GM12864 (cell line): ENCODE measurements around the gene CHD1L.
"Not testable (repeated sequence)": the region's sequence is repeated elsewhere in the genome, so short reads cannot be mapped to it uniquely, and the experiment has no call there.

Experiments used
- DNase-seq: peaks from one replicate; pipeline ENCODE4 v3.0.0-alpha.2; 2011; ENCODE audit warnings: low read depth
- H3K4me3 ChIP-seq: 2 replicates; pipeline ENCODE4 v1.5.1; 2011; ENCODE audit warnings: mild to moderate bottlenecking, low read depth, low read length, control low read depth
- TF ChIP-seq, protein P1 (sequence below): IDR thresholded peaks from 2 replicates; pipeline ENCODE4 v1.5.1; 2011; ENCODE audit warnings: low read depth, mild to moderate bottlenecking, moderate library complexity, low read length, control low read depth, inconsistent platforms; ENCODE audit errors: missing control alignments

CHD1L gene

DNA sequence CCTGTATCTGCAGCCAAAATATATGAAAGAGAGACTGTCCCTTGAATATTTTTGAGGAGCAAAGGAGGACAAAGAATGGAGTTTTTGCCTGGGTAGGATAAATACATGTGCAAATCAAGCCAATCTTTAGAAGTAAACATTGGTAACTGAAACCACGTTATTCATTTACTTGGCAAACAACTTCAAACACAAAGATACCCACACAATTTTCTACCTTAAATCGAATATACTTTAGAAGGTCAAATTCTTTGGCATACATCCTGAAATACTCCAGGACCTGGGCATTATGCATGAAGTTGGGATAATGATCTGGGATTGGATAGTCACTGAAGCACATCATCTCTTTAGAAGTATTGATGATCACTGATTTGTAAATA is 27.0 kb upstream of the CHD1L start:
- TF ChIP-seq, protein P1, sequence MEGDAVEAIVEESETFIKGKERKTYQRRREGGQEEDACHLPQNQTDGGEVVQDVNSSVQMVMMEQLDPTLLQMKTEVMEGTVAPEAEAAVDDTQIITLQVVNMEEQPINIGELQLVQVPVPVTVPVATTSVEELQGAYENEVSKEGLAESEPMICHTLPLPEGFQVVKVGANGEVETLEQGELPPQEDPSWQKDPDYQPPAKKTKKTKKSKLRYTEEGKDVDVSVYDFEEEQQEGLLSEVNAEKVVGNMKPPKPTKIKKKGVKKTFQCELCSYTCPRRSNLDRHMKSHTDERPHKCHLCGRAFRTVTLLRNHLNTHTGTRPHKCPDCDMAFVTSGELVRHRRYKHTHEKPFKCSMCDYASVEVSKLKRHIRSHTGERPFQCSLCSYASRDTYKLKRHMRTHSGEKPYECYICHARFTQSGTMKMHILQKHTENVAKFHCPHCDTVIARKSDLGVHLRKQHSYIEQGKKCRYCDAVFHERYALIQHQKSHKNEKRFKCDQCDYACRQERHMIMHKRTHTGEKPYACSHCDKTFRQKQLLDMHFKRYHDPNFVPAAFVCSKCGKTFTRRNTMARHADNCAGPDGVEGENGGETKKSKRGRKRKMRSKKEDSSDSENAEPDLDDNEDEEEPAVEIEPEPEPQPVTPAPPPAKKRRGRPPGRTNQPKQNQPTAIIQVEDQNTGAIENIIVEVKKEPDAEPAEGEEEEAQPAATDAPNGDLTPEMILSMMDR: no peak
- H3K4me3 ChIP-seq: no peak overlapping the region
- DNase-seq: no peak

DNA sequence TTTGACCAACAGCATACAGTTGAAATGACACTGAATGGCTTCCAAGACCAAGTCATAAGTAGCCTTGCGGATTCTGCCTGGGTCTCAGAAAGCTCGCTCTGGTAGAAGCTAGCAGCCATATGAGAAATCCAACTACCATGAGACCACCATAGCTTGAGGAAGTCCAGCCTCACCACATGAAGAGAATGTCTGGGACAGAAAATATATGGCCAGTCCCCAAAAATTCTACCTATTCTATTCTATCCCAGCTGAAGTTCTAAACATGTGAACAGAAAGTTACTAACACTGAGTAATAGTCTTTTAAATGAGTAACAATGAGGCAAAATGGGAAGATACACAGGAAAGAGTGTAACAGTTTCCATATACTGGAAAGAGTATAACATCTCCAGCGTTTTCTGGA is 26.4 kb upstream of the CHD1L start:
- TF ChIP-seq, protein P1: no peak
- no peak for DNase-seq

DNA sequence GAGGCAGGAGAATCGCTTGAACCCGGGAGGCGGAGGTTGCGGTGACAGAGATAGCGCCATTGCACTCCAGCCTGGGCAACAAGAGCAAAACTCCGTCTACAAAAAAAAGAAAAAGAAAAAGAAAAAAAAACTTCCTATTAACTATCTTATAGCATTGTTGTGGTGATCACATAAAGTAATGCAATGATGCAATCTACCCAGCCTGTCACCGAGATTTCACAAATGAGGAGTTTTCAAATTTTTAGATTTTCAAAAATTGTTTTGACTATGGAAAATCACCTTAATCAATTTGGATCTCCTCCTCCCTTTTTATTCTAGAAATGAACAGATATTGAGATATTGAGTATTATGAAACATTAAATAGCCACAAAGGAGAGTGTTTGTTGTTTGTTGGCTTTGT is 25.3 kb upstream of the CHD1L start:
- DNase-seq: no peak
- TF ChIP-seq, protein P1: no peak
- no peak overlapping the region for H3K4me3 ChIP-seq

More for the DNA sequence above, 26.4 kb upstream of the CHD1L start:
- H3K4me3 ChIP-seq: no peak overlapping the region

DNA sequence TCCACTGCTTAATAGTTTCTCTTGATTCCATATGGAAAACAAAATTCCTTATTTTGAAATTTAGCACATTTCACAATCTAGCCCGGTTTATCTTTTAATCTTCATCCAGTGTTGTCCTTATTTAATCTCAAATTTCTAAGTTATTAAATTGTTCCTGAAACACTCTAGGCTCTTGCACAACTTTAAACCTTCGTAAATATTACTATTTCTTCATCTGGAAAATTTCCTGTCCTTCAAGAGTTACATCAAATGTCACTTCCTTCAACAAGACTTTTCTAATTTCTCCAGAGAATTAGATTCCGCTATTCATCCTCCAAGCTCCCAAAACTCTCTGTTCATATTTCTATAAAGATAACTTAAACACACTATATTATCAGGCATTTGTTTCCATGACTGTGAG is 23.9 kb upstream of the CHD1L start:
- H3K4me3 ChIP-seq: no peak overlapping the region
- no peak for DNase-seq
- TF ChIP-seq, protein P1: no peak

DNA sequence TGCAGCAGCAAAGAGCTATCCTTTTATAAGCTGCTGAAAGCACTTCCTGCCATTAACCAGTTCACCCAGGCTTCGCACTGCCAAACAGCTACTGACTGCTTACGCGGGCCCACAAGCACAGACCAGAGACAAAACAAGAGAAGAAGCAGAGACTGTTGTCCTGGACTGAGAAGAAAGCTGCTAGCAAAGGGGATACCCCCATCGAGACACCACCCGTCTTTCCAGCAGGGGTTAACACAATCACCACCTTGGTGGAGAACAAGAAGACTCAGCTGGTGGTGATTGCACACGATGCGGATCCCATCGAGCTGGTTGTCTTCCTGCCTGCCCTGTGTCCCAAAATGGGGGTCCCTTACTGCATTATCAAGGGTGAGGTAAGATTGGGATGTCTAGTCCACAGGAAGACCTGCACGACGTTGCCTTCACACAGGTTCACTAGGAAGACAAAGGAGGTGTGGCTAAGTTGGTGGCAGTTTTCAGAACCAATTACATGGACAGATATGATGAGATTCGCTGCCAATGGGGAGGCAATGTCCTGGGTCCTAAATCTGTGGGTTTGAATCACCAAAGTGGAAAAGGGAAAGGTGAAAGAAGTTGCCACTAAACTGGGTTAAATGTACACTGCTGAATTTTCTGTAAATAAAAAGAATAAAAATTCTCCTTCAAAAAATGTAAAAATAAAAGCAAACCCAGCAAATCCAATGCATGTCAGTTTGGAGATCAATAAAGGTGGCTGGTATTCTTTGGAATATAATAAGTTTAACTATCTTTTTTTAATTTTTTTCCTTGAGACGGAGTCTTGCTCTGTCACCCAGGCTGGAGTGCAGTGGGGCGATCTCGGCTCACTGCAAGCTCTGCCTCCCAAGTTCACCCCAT is 18.5 kb upstream of the CHD1L start:
- DNase-seq: no peak
- TF ChIP-seq, protein P1: no peak
- H3K4me3 ChIP-seq: no peak overlapping the region

DNA sequence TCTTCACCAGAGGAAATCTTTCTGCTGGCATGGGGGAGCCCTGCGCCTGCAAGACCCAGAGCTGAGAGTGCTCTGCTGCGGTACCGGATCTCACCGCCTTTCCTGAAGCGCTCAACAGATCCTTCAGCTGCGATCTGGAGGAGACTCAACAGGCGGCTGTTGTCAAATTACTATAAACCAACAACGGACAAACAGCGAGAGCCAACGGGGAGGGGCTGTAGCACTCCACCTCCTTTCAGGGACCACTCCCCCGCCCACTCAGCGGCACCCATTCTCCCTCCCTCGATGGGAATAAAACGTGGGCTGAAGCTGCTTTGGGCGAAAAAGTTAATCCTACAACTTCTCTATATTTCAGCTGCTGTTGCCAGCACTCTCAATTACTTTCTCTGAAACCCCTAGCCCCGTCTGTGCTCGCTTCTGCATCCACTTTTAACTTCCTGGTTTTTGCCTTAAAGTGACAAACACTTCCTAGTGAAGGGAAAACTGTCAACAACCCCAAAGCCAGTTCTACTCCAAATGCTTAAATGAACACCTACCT is 17.2 kb upstream of the CHD1L start, which contains the start of gene FMO5:
Gene FMO5 (minus strand): TSS at position 147 of the 538 bp plus-strand sequence. CDS start 310 bp downstream, outside the sequence.
- TF ChIP-seq, protein P1: peak; percentile 30
- peak within 1 kb of the TSS; percentile 80 for H3K4me3 ChIP-seq
- no peak for DNase-seq

DNA sequence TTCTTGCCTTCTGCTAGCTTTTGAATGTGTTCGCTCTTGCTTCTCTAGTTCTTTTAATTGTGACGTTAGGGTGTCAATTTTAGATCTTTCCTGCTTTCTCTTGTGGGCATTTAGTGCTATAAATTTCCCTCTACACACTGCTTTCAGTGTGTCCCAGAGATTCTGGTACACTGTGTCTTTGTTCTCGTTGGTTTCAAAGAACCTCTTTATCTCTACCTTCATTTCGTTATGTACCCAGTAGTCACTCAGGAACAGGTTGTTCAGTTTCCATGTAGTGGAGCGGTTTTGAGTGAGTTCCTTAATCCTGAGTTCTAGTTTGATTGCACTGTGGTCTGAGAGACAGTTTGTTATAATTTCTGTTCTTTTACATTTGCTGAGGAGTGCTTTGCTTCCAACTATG is 11.5 kb upstream of the CHD1L start:
- H3K4me3 ChIP-seq, DNase-seq: not testable (repeated sequence)

DNA sequence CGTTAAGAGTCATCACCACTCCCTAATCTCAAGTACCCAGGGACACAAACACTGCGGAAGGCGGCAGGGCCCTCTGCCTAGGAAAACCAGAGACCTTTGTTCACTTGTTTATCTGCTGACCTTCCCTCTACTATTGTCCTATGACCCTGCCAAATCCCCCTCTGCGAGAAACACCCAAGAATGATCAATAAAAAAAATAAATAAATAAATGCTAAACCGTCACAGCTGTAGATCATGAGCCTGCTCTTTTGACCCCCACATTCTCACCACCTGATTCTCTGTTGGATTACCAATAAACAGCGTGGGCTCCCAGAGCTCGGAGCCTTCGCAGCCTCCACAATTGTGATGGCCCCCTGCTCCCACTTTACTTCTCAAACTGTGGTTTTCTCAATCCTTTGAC is 8.6 kb upstream of the CHD1L start:
- DNase-seq, H3K4me3 ChIP-seq: not testable (repeated sequence)
